ENCODE measurements around the gene BMP7.
A peak's percentile ranks its signal among the peaks of the same experiment; 100 is the strongest.
"Not testable (repeated sequence)": the region's sequence is repeated elsewhere in the genome, so short reads cannot be mapped to it uniquely, and the experiment has no call there.

BMP7 gene

DNA sequence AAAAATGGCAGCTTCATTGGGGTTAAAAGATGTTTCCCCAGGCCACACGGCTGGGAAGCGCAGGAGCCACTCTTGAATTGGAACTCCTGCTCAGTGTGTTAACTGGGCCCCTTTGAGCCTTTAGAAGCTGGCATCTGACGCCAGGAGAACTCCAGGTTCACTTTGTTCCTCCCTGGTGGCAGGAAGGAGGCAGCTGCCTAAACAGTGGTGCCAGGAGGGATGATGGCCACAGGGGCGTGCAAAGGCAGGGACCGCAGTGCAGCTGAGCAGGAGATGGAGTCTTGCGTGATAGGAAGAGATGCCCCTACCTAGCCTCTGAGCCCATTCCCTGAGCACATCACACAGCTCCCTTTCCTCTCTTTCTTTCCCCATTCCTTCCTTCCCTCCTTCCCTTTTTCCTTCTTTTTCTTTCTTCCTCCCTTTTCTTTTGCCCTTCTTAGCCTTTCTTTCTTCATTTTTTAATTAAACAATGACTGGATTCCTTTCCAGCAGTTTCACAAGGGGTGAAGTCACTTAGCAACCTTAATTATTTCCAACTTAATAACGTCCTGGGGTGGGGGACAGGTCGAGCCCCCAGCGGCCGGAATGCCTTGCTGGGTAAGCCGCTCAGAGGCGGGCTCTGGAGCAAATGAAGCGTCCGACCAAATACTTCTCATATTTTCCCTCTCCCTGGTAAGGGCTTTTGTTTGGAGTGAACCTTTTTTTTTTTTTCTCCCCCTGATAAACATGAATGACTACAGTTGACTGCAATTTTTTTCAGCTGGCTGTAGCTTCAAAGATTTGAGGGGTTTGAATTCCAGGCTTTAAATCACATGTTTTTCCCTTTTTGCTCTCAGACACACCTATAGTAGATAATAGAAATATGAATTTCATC lies 20.8 kb upstream of the BMP7 start:
- DNase-seq, result no peak

DNA sequence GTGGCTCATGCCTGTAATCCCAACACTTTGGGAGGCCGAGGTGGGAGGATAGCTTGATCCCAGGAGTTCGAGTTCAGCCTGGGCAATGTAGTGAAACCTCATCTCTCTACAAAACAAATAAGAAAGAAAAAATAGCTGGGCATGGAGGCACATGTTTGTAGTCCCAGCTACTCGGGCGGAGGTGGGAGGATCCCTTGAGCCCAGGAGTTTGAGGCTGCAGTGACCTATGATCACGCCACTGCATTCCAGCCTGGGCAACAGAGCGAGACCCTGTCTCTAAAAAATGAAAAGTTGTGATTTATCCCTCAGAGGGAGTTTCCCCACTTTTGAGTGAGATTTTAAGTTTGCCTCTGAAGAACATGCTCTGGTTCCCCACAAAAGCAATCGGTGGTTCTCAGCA lies 17.4 kb upstream of the BMP7 start:
- no peak for DNase-seq

GRCh38 chr20:57282670-57283361 lies 16.4 kb upstream of the BMP7 start:
- no peak for DNase-seq

DNA sequence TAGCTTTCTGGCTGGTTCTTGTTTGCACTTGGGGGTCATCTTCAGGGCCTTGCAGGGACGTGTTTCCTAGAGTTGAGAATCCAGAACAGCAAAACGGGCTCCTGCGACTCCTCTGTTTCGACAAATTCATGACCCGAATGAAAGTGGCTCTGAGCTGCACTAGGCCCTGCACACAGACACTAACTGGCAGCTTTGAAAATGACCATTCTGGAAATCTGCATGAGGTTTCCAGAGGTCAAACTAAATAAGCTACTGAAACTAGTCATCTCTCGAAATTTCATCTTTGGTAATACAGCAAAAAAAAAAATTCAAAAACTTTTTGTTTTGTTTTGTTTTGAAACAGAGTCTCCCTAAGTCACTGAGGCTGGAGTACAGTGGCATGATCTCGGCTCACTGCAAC lies 15.5 kb upstream of the BMP7 start:
- no peak for DNase-seq

DNA sequence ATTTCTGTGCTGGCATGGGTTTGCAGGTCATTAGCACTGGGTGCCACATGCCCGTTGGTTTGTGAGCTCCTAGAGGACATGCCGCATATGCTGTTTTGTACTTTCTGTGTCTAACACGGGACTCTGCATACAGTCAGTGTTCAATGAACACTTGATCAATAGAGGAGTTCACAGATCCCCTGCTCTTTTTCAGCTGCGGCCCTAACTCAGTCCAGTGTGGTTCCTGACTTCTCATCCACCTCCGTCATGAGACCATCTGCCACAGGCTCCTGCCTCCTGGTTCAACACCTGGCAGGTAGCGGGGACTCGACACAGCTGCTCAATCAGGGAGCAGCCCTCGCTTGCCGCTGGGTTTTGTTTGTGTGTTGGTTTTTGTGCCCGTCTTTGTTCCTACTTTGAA lies 13.8 kb upstream of the BMP7 start:
- DNase-seq, result no peak

DNA sequence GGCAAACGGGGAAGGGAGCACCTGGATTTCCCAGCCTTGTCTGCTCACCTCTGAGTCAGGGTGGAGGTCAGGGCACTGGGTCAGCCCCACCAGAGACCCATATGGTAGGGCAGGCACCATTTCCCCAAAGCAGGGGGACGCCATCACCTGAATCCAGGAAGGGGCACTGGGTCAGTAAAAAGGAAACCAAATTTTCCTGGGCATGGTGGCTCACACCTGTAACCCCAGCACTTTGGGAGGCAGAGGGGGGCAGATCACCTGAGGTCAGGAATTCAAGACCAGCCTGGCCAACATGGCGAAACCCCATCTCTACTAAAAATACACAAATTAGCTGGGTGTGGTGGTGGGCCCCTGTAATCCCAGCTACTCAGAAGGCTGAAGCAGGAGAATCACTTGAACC lies 13.1 kb upstream of the BMP7 start:
- not testable (repeated sequence) for DNase-seq

- no peak for DNase-seq
Observed at GRCh38 chr20:57278457-57278856, 12.0 kb upstream of the BMP7 start.

GRCh38 chr20:57277398-57278105 lies 11.1 kb upstream of the BMP7 start:
- DNase-seq, result no peak

DNA sequence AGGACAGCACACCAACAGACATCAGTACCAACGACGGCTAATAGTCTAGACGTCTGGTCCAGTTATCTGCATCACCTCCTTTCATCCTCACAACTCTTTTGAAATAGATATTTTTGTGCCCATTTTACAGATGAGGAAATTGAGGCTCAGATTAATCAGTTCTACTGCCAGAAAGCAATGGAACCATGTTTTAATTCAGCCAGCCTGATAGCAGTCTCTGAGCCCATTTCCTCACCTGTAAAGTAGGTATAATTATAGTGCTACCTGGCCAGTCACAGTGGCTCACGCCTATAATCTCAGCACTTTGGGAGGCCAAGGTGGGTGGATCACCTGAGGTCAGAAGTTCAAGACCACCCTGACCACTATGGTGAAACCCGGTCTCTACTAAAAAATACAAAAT lies 9.8 kb upstream of the BMP7 start:
- no peak for DNase-seq

- DNase-seq, result no peak
Observed at GRCh38 chr20:57275813-57276212, 9.4 kb upstream of the BMP7 start.

- DNase-seq, result no peak
Observed at GRCh38 chr20:57275334-57275733, 8.9 kb upstream of the BMP7 start.

- DNase-seq, result no peak
Observed at GRCh38 chr20:57274846-57275245, 8.4 kb upstream of the BMP7 start.

- no peak for DNase-seq
Observed at GRCh38 chr20:57274299-57274698, 7.9 kb upstream of the BMP7 start.

GRCh38 chr20:57272883-57273535 lies 6.6 kb upstream of the BMP7 start:
- no peak for DNase-seq

- no peak for DNase-seq
Observed at GRCh38 chr20:57270204-57270984, 4.0 kb upstream of the BMP7 start.

GRCh38 chr20:57269148-57269984 lies 2.9 kb upstream of the BMP7 start:
- no peak for DNase-seq

- DNase-seq, result no peak
Observed at GRCh38 chr20:57268399-57269076, 2.1 kb upstream of the BMP7 start.

DNA sequence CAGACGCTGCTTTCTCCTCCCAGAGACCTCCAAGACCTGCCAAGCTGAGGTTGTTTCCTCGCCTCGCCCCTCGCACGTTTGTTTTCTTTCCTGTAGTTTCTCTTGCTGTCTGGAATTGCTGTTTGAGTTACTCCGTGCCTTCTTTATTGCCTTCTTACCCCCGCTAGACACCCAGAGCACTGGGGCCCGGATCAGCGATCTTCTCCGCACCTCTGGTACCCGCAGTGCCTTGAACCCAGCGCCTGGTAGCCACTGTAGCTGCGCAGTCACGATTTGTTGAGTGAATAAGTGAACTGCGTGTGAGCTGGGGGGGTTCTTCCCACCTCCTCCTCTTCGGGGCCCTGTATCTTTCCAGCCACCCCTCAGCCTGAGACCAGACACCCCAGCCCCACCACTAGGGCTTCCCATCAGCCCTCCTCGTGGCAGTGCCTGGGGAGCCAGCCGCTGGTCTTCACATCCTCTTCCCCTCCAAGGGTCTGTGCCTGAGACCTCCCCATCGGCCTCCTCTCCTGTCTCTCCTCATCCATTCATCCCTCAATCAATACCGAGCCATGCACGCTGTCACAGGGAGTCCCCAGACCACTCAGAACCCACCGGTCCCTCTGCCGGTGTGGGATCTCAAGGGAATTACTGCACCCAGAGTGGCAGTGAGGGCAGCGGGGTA lies 849 bp upstream of the BMP7 start:
- DNase-seq, result no peak

GRCh38 chr20:57265997-57266290 lies 497 bp downstream of the BMP7 start:
- peak in 1 of 2 donors; percentile 5 for DNase-seq

- DNase-seq, result no peak
Observed at GRCh38 chr20:57265336-57265996, 975 bp downstream of the BMP7 start.

Measured in stimulated activated CD4-positive, alpha-beta T cell treated with anti-CD3 and anti-CD28 coated beads, Interleukin-2, amount 100 ng/mL, for 24 hours (primary cell).